Large intestine (tissue), 3 donors: ENCODE measurements around the gene ADGRV1. TPM values are rescaled to one million over a fixed set of nuclear protein-coding genes. Genes with fewer than 3 reads are reported as not detected.
"Not testable (repeated sequence)": the region's sequence is repeated elsewhere in the genome, so short reads cannot be mapped to it uniquely, and the experiment has no call there.

Experiments
- DNase-seq, 2 donors: peaks; one replicate each; pipeline versions ENCODE4 v3.0.0 to v3.0.0-alpha.2; 2013
- H3K27ac ChIP-seq: one replicate; pipeline ENCODE4 v1.5.1; 2013; ENCODE audit warnings: low read length
- H3K27me3 ChIP-seq: 2 replicates; pipeline ENCODE4 v1.6.1; 2013; ENCODE audit warnings: low read length; ENCODE audit not compliant: control insufficient read depth, insufficient read depth
- H3K36me3 ChIP-seq: 2 replicates; pipeline ENCODE4 v1.6.1; 2013; ENCODE audit warnings: low read length; ENCODE audit not compliant: control insufficient read depth, insufficient read depth
- H3K4me1 ChIP-seq: one replicate; pipeline ENCODE4 v1.6.1; 2013; ENCODE audit warnings: low read length; ENCODE audit not compliant: control insufficient read depth, insufficient read depth
- H3K4me3 ChIP-seq: one replicate; pipeline ENCODE4 v1.5.1; 2013; ENCODE audit warnings: low read length
- H3K9me3 ChIP-seq: one replicate; pipeline ENCODE4 v1.6.1; 2013; ENCODE audit warnings: mild to moderate bottlenecking, low read depth, low read length, moderate library complexity; ENCODE audit not compliant: control insufficient read depth
- WGBS: methylation state at CpG from one replicate; pipeline ENCODE4 v1.1.5; 2013; ENCODE audit warnings: low lambda C conversion rate; ENCODE audit not compliant: insufficient coverage; 5-methylcytosine and 5-hydroxymethylcytosine counted together
- polyA plus RNA-seq: library from polyadenylated mRNA; unstranded; fragments of 120-200 nt; gene quantifications from one replicate; pipeline ENCODE4 v1.2.1, GENCODE V29; 2013

ADGRV1 gene
- polyA plus RNA-seq, 1 donor: 3.0 TPM

- H3K36me3 ChIP-seq: no peaks in the 10 kb centered on the region
- no peak overlapping the region for H3K27ac ChIP-seq
- H3K4me1 ChIP-seq: no peaks in the 10 kb centered on the region
- H3K4me3 ChIP-seq: no peak overlapping the region
- no CpG with 5 or more reads among the region's 6 CpGs for WGBS
- peak; percentile 7 to 20 for DNase-seq
- no peaks in the 10 kb centered on the region for H3K9me3 ChIP-seq
- H3K27me3 ChIP-seq: no peaks in the 10 kb centered on the region
These were observed 244.1 kb downstream of the ADGRV1 start for GRCh38 chr5:90802474-90803317.

GRCh38 chr5:90803381-90803780 lies 244.8 kb downstream of the ADGRV1 start:
- Histone ChIP-seq H3K4me3 (no peak overlapping the region), H3K9me3 (no peaks in the 10 kb centered on the region), H3K4me1 (no peaks in the 10 kb centered on the region), H3K27me3 (no peaks in the 10 kb centered on the region), H3K36me3 (no peaks in the 10 kb centered on the region), H3K27ac (no peak overlapping the region)
- no peak for DNase-seq
- WGBS: no CpG with 5 or more reads among the region's 4 CpGs

GRCh38 chr5:90803876-90804275 lies 245.3 kb downstream of the ADGRV1 start:
- no peaks in the 10 kb centered on the region for H3K9me3 ChIP-seq
- DNase-seq: no peak
- no CpG with 5 or more reads among the region's 2 CpGs for WGBS
- no peak overlapping the region for H3K27ac ChIP-seq
- no peaks in the 10 kb centered on the region for H3K4me1 ChIP-seq
- no peak overlapping the region for H3K4me3 ChIP-seq
- H3K36me3 ChIP-seq: no peaks in the 10 kb centered on the region
- no peaks in the 10 kb centered on the region for H3K27me3 ChIP-seq

GRCh38 chr5:90807496-90807895 lies 248.9 kb downstream of the ADGRV1 start:
- Histone ChIP-seq H3K4me1 (no peaks in the 10 kb centered on the region), H3K27me3 (no peaks in the 10 kb centered on the region), H3K27ac (no peak overlapping the region), H3K4me3 (no peak overlapping the region), H3K36me3 (no peaks in the 10 kb centered on the region), H3K9me3 (no peaks in the 10 kb centered on the region)
- DNase-seq: no peak
- 60% methylated on average over 1 of the region's 6 CpGs for WGBS

GRCh38 chr5:90809311-90810056 lies 250.9 kb downstream of the ADGRV1 start:
- no peaks in the 10 kb centered on the region for H3K4me1 ChIP-seq
- peak in 1 of 2 donors; percentile 10 for DNase-seq
- 87% methylated on average over 3 of the region's 4 CpGs for WGBS
- no peaks in the 10 kb centered on the region for H3K27me3 ChIP-seq
- H3K9me3 ChIP-seq: no peaks in the 10 kb centered on the region
- H3K27ac ChIP-seq: no peak overlapping the region
- no peak overlapping the region for H3K4me3 ChIP-seq
- H3K36me3 ChIP-seq: no peaks in the 10 kb centered on the region

- 100% methylated on average over 2 of the region's 4 CpGs for WGBS
- H3K36me3 ChIP-seq: no peaks in the 10 kb centered on the region
- H3K4me3 ChIP-seq: no peak overlapping the region
These were observed 251.6 kb downstream of the ADGRV1 start for GRCh38 chr5:90810211-90810610.

GRCh38 chr5:90813392-90813791 lies 254.8 kb downstream of the ADGRV1 start:
- no peaks in the 10 kb centered on the region for H3K9me3 ChIP-seq
- H3K4me1 ChIP-seq: no peaks in the 10 kb centered on the region
- no peak overlapping the region for H3K27ac ChIP-seq
- H3K36me3 ChIP-seq: no peaks in the 10 kb centered on the region
- H3K4me3 ChIP-seq: no peak overlapping the region
- DNase-seq: no peak
- WGBS: 100% methylated on average over 3 of the region's 4 CpGs
- H3K27me3 ChIP-seq: no peaks in the 10 kb centered on the region

More at GRCh38 chr5:90810211-90810610, 251.6 kb downstream of the ADGRV1 start:
- DNase-seq: no peak
- no peaks in the 10 kb centered on the region for H3K4me1 ChIP-seq
- no peak overlapping the region for H3K27ac ChIP-seq
- H3K9me3 ChIP-seq: no peaks in the 10 kb centered on the region
- H3K27me3 ChIP-seq: no peaks in the 10 kb centered on the region

- no CpG with 5 or more reads among the region's 26 CpGs for WGBS
- not testable (repeated sequence) for H3K9me3 ChIP-seq, H3K27ac ChIP-seq, H3K4me1 ChIP-seq, H3K4me3 ChIP-seq, H3K27me3 ChIP-seq, DNase-seq, H3K36me3 ChIP-seq
These were observed 263.5 kb downstream of the ADGRV1 start for GRCh38 chr5:90822062-90822461.

- Histone ChIP-seq H3K36me3 (no peaks in the 10 kb centered on the region), H3K27me3 (no peaks in the 10 kb centered on the region), H3K4me3 (no peak overlapping the region), H3K9me3 (no peaks in the 10 kb centered on the region), H3K27ac (no peak overlapping the region), H3K4me1 (peaks cover 3% of the 10 kb centered on the region)
- no peak for DNase-seq
- 93% methylated on average over 3 of the region's 3 CpGs for WGBS
These were observed 265.8 kb downstream of the ADGRV1 start for GRCh38 chr5:90824436-90824835.

- Histone ChIP-seq H3K9me3 (no peaks in the 10 kb centered on the region), H3K27ac (peak overlapping the region; percentile 55), H3K4me3 (no peak overlapping the region), H3K27me3 (no peaks in the 10 kb centered on the region), H3K36me3 (no peaks in the 10 kb centered on the region), H3K4me1 (peaks cover 15% of the 10 kb centered on the region)
- DNase-seq: peak; percentile 63 to 90
- WGBS: no CpG with 5 or more reads among the region's 3 CpGs
These were observed 271.5 kb downstream of the ADGRV1 start for GRCh38 chr5:90830058-90830457.
